Activated T-cell treated with anti-CD3 and anti-CD28 coated beads, Interleukin-2, amount 50 U/mL, for 72 hours (primary cell): ENCODE results near the gene PTPN3. TPM values are rescaled to one million over a fixed set of nuclear protein-coding genes. Genes with fewer than 3 reads are reported as not detected.

Experiments
- ATAC-seq, 2 donors: fragments of 150-1000 bp; cut with Tn5 transposase; replicated peaks in 1 of 2; 2 replicates each; pipeline ENCODE4 v1.10.0; 2021; ENCODE audit warnings: moderate library complexity in 2 of 2, mild to moderate bottlenecking in 1 of 2
- DNase-seq, 2 donors: peaks; one replicate each; pipeline ENCODE4 v3.0.0; 2021 to 2022; ENCODE audit warnings: mixed read lengths in 1 of 2
- H3K27ac Mint-ChIP-seq: one replicate; pipeline ENCODE4 v1.8.0; 2022; ENCODE audit warnings: mild to moderate bottlenecking, moderate library complexity, mixed read lengths
- H3K27me3 Mint-ChIP-seq: one replicate; pipeline ENCODE4 v1.8.0; 2022; ENCODE audit warnings: low read depth, mixed read lengths
- H3K36me3 Mint-ChIP-seq, 2 donors: one replicate each; pipeline ENCODE4 v1.8.0; 2022; ENCODE audit warnings: mixed read lengths in 2 of 2, mild to moderate bottlenecking in 1 of 2; ENCODE audit not compliant: insufficient read depth in 2 of 2
- H3K4me1 Mint-ChIP-seq: one replicate; pipeline ENCODE4 v1.8.0; 2022; ENCODE audit warnings: low read depth, mixed read lengths
- H3K4me3 Mint-ChIP-seq, 2 donors: one replicate each; pipeline ENCODE4 v1.8.0; 2022; ENCODE audit warnings: mild to moderate bottlenecking in 2 of 2, mixed read lengths in 2 of 2, moderate library complexity in 2 of 2
- H3K9me3 Mint-ChIP-seq, 2 donors: one replicate each; pipeline ENCODE4 v1.8.0; 2022; ENCODE audit warnings: mixed read lengths in 2 of 2
- total RNA-seq, 2 donors: library from RNA; stranded (reverse); gene quantifications; one replicate each; pipeline ENCODE4 v1.2.3, GENCODE V29; 2022

PTPN3 gene
- total RNA-seq, 2 donors from 2014 or later, result 2.7 to 5.4 TPM

- DNase-seq (no peak), ATAC-seq (no peak)
- Mint-ChIP-seq H3K27me3 (peaks cover 40% of the 10 kb centered on the region), H3K27ac (no peak overlapping the region), H3K4me3 (no peak overlapping the region), H3K4me1 (peaks cover 20% of the 10 kb centered on the region), H3K36me3 (no peaks in the 10 kb centered on the region), H3K9me3 (no peaks in the 10 kb centered on the region)
These were observed 62.0 kb downstream of the PTPN3 start for GRCh38 chr9:109436071-109436470.

- peaks cover 27% of the 10 kb centered on the region for H3K27me3 Mint-ChIP-seq
These were observed 64.6 kb downstream of the PTPN3 start for GRCh38 chr9:109433476-109433875.

GRCh38 chr9:109430231-109430630 is 67.9 kb downstream of the PTPN3 start:
- Mint-ChIP-seq H3K36me3 (no peaks in the 10 kb centered on the region), H3K4me1 (no peaks in the 10 kb centered on the region), H3K27me3 (peaks cover 15% of the 10 kb centered on the region), H3K27ac (no peak overlapping the region), H3K4me3 (no peak overlapping the region), H3K9me3 (no peaks in the 10 kb centered on the region)
- DNase-seq, result no peak
- no peak for ATAC-seq

More at GRCh38 chr9:109433476-109433875, 64.6 kb downstream of the PTPN3 start:
- H3K27ac Mint-ChIP-seq, result no peak overlapping the region
- H3K4me3 Mint-ChIP-seq, result no peak overlapping the region
- no peak for ATAC-seq
- DNase-seq, result no peak
- no peaks in the 10 kb centered on the region for H3K9me3 Mint-ChIP-seq
- H3K4me1 Mint-ChIP-seq, result no peaks in the 10 kb centered on the region
- H3K36me3 Mint-ChIP-seq, result no peaks in the 10 kb centered on the region

- Mint-ChIP-seq H3K4me1 (no peaks in the 10 kb centered on the region), H3K36me3 (no peaks in the 10 kb centered on the region), H3K27ac (no peak overlapping the region), H3K27me3 (peaks cover 10% of the 10 kb centered on the region), H3K9me3 (no peaks in the 10 kb centered on the region), H3K4me3 (no peak overlapping the region)
- DNase-seq, result no peak
- ATAC-seq, result no peak
These were observed 69.3 kb downstream of the PTPN3 start for GRCh38 chr9:109428854-109429253.

GRCh38 chr9:109427886-109428285 is 70.2 kb downstream of the PTPN3 start:
- no peak for DNase-seq
- no peaks in the 10 kb centered on the region for H3K36me3 Mint-ChIP-seq
- H3K9me3 Mint-ChIP-seq, result no peaks in the 10 kb centered on the region
- H3K27me3 Mint-ChIP-seq, result peaks cover 10% of the 10 kb centered on the region
- no peak overlapping the region for H3K4me3 Mint-ChIP-seq
- ATAC-seq, result no peak
- H3K27ac Mint-ChIP-seq, result no peak overlapping the region
- no peaks in the 10 kb centered on the region for H3K4me1 Mint-ChIP-seq

- no peaks in the 10 kb centered on the region for H3K9me3 Mint-ChIP-seq
- no peak overlapping the region for H3K27ac Mint-ChIP-seq
- H3K4me1 Mint-ChIP-seq, result no peaks in the 10 kb centered on the region
- no peak overlapping the region for H3K4me3 Mint-ChIP-seq
- DNase-seq, result no peak
- H3K27me3 Mint-ChIP-seq, result peaks cover 10% of the 10 kb centered on the region
- no peak for ATAC-seq
- no peaks in the 10 kb centered on the region for H3K36me3 Mint-ChIP-seq
These were observed 71.3 kb downstream of the PTPN3 start for GRCh38 chr9:109426626-109427402.

GRCh38 chr9:109424618-109425017 is 73.5 kb downstream of the PTPN3 start:
- no peak for DNase-seq
- Mint-ChIP-seq H3K36me3 (no peaks in the 10 kb centered on the region), H3K4me3 (no peak overlapping the region), H3K9me3 (no peaks in the 10 kb centered on the region), H3K27ac (no peak overlapping the region), H3K4me1 (peaks cover under 1% of the 10 kb centered on the region), H3K27me3 (peaks cover 10% of the 10 kb centered on the region)
- ATAC-seq, result peak; percentile 53 to 68

GRCh38 chr9:109423877-109424276 is 74.2 kb downstream of the PTPN3 start:
- DNase-seq (no peak), ATAC-seq (no peak)
- Mint-ChIP-seq H3K27me3 (peaks cover 10% of the 10 kb centered on the region), H3K4me3 (no peak overlapping the region), H3K36me3 (no peaks in the 10 kb centered on the region), H3K27ac (no peak overlapping the region), H3K4me1 (peaks cover 8% of the 10 kb centered on the region), H3K9me3 (no peaks in the 10 kb centered on the region)

GRCh38 chr9:109422641-109423040 is 75.5 kb downstream of the PTPN3 start:
- ATAC-seq (no peak), DNase-seq (no peak)
- Mint-ChIP-seq H3K36me3 (no peaks in the 10 kb centered on the region), H3K4me3 (no peak overlapping the region), H3K27me3 (peaks cover 10% of the 10 kb centered on the region), H3K4me1 (peaks cover 20% of the 10 kb centered on the region), H3K27ac (no peak overlapping the region), H3K9me3 (no peaks in the 10 kb centered on the region)

GRCh38 chr9:109421026-109421970 is 76.8 kb downstream of the PTPN3 start:
- peaks cover 32% of the 10 kb centered on the region for H3K4me1 Mint-ChIP-seq
- H3K36me3 Mint-ChIP-seq, result no peaks in the 10 kb centered on the region
- H3K9me3 Mint-ChIP-seq, result no peaks in the 10 kb centered on the region
- H3K27ac Mint-ChIP-seq, result no peak overlapping the region
- H3K27me3 Mint-ChIP-seq, result peaks cover 5% of the 10 kb centered on the region
- no peak for DNase-seq
- ATAC-seq, result no peak
- H3K4me3 Mint-ChIP-seq, result no peak overlapping the region

GRCh38 chr9:109419531-109419930 is 78.6 kb downstream of the PTPN3 start:
- DNase-seq (no peak), ATAC-seq (no peak)
- peaks cover 50% of the 10 kb centered on the region for H3K4me1 Mint-ChIP-seq
- H3K4me3 Mint-ChIP-seq, result no peak overlapping the region
- H3K9me3 Mint-ChIP-seq, result no peaks in the 10 kb centered on the region
- peaks cover 0 to 3% of the 10 kb centered on the region in 2 donors for H3K36me3 Mint-ChIP-seq
- no peak overlapping the region for H3K27ac Mint-ChIP-seq
- H3K27me3 Mint-ChIP-seq, result peaks cover 5% of the 10 kb centered on the region

- Mint-ChIP-seq H3K27me3 (peaks cover 8% of the 10 kb centered on the region), H3K4me1 (peaks cover 57% of the 10 kb centered on the region), H3K4me3 (peak overlapping the region; percentile 3 to 43), H3K9me3 (no peaks in the 10 kb centered on the region), H3K36me3 (peaks cover 0 to 3% of the 10 kb centered on the region in 2 donors), H3K27ac (no peak overlapping the region)
- no peak for DNase-seq
- peak; percentile 7 to 18 for ATAC-seq
These were observed 79.3 kb downstream of the PTPN3 start for GRCh38 chr9:109418827-109419226.
